ENCODE results near the gene OR10V1.

Gene OR10V1

GRCh38 chr11:59713745-59714144, at the start of gene OR10V1:
OR10V1 (minus strand) TSS chr11:59713845; CDS start chr11:59713845, 0 bp downstream.
- Histone ChIP-seq H3K27me3 (ENCODE audit: control insufficient read depth, insufficient read depth, low read length) (no peaks in the 10 kb centered on the region), H3K36me3 (ENCODE audit: control insufficient read depth, insufficient read depth, low read length) (no peaks in the 10 kb centered on the region), H3K9me3 (ENCODE audit: control insufficient read depth, insufficient read depth, low read length) (no peaks in the 10 kb centered on the region), H3K4me3 (ENCODE audit: low read depth, low read length) (no peak within 1 kb of the TSS), H3K4me1 (ENCODE audit: control insufficient read depth, insufficient read depth, low read length) (no peaks in the 10 kb centered on the region), H3K9ac (ENCODE audit: low read depth, low read length) (no peak within 1 kb of the TSS)

- H3K4me1 ChIP-seq (ENCODE audit: control insufficient read depth, insufficient read depth, low read length), result peaks cover 3% of the 10 kb centered on the region
- H3K9ac ChIP-seq (ENCODE audit: low read depth, low read length), result no peak overlapping the region
- no peaks in the 10 kb centered on the region for H3K9me3 ChIP-seq (ENCODE audit: control insufficient read depth, insufficient read depth, low read length)
- no peak overlapping the region for H3K4me3 ChIP-seq (ENCODE audit: low read depth, low read length)
- H3K36me3 ChIP-seq (ENCODE audit: control insufficient read depth, insufficient read depth, low read length), result no peaks in the 10 kb centered on the region
- H3K27me3 ChIP-seq (ENCODE audit: control insufficient read depth, insufficient read depth, low read length), result no peaks in the 10 kb centered on the region
These were observed 48.3 kb upstream of the OR10V1 start for GRCh38 chr11:59761993-59762392.

- Histone ChIP-seq H3K4me1 (ENCODE audit: control insufficient read depth, insufficient read depth, low read length) (peaks cover 11% of the 10 kb centered on the region), H3K9ac (ENCODE audit: low read depth, low read length) (no peak overlapping the region), H3K4me3 (ENCODE audit: low read depth, low read length) (no peak overlapping the region), H3K27me3 (ENCODE audit: control insufficient read depth, insufficient read depth, low read length) (no peaks in the 10 kb centered on the region), H3K9me3 (ENCODE audit: control insufficient read depth, insufficient read depth, low read length) (no peaks in the 10 kb centered on the region), H3K36me3 (ENCODE audit: control insufficient read depth, insufficient read depth, low read length) (no peaks in the 10 kb centered on the region)
These were observed 47.1 kb upstream of the OR10V1 start for GRCh38 chr11:59760771-59761170.

- H3K4me1 ChIP-seq (ENCODE audit: control insufficient read depth, insufficient read depth, low read length), result peaks cover 11% of the 10 kb centered on the region
- no peaks in the 10 kb centered on the region for H3K36me3 ChIP-seq (ENCODE audit: control insufficient read depth, insufficient read depth, low read length)
- H3K27me3 ChIP-seq (ENCODE audit: control insufficient read depth, insufficient read depth, low read length), result no peaks in the 10 kb centered on the region
- H3K4me3 ChIP-seq (ENCODE audit: low read depth, low read length), result no peak overlapping the region
- no peak overlapping the region for H3K9ac ChIP-seq (ENCODE audit: low read depth, low read length)
- H3K9me3 ChIP-seq (ENCODE audit: control insufficient read depth, insufficient read depth, low read length), result no peaks in the 10 kb centered on the region
These were observed 46.3 kb upstream of the OR10V1 start for GRCh38 chr11:59759900-59760299.

- peaks cover 11% of the 10 kb centered on the region for H3K4me1 ChIP-seq (ENCODE audit: control insufficient read depth, insufficient read depth, low read length)
- H3K36me3 ChIP-seq (ENCODE audit: control insufficient read depth, insufficient read depth, low read length), result no peaks in the 10 kb centered on the region
- no peak overlapping the region for H3K9ac ChIP-seq (ENCODE audit: low read depth, low read length)
- no peaks in the 10 kb centered on the region for H3K9me3 ChIP-seq (ENCODE audit: control insufficient read depth, insufficient read depth, low read length)
- no peak overlapping the region for H3K4me3 ChIP-seq (ENCODE audit: low read depth, low read length)
- peaks cover 2% of the 10 kb centered on the region for H3K27me3 ChIP-seq (ENCODE audit: control insufficient read depth, insufficient read depth, low read length)
These were observed 44.9 kb upstream of the OR10V1 start for GRCh38 chr11:59758401-59759037.

- H3K9ac ChIP-seq (ENCODE audit: low read depth, low read length), result no peak overlapping the region
- H3K4me3 ChIP-seq (ENCODE audit: low read depth, low read length), result peak overlapping the region; percentile 78
- peaks cover 11% of the 10 kb centered on the region for H3K4me1 ChIP-seq (ENCODE audit: control insufficient read depth, insufficient read depth, low read length)
These were observed 43.2 kb upstream of the OR10V1 start for GRCh38 chr11:59756845-59757244.

GRCh38 chr11:59756558-59756840, 42.9 kb upstream of the OR10V1 start:
- Histone ChIP-seq H3K9me3 (ENCODE audit: control insufficient read depth, insufficient read depth, low read length) (no peaks in the 10 kb centered on the region), H3K27me3 (ENCODE audit: control insufficient read depth, insufficient read depth, low read length) (peaks cover 2% of the 10 kb centered on the region), H3K4me1 (ENCODE audit: control insufficient read depth, insufficient read depth, low read length) (peaks cover 11% of the 10 kb centered on the region), H3K9ac (ENCODE audit: low read depth, low read length) (no peak overlapping the region), H3K4me3 (ENCODE audit: low read depth, low read length) (peak overlapping the region; percentile 78), H3K36me3 (ENCODE audit: control insufficient read depth, insufficient read depth, low read length) (no peaks in the 10 kb centered on the region)

More at GRCh38 chr11:59756845-59757244, 43.2 kb upstream of the OR10V1 start:
- no peaks in the 10 kb centered on the region for H3K9me3 ChIP-seq (ENCODE audit: control insufficient read depth, insufficient read depth, low read length)
- H3K27me3 ChIP-seq (ENCODE audit: control insufficient read depth, insufficient read depth, low read length), result peaks cover 2% of the 10 kb centered on the region
- H3K36me3 ChIP-seq (ENCODE audit: control insufficient read depth, insufficient read depth, low read length), result no peaks in the 10 kb centered on the region

- Histone ChIP-seq H3K36me3 (ENCODE audit: control insufficient read depth, insufficient read depth, low read length) (no peaks in the 10 kb centered on the region), H3K27me3 (ENCODE audit: control insufficient read depth, insufficient read depth, low read length) (peaks cover 2% of the 10 kb centered on the region), H3K4me1 (ENCODE audit: control insufficient read depth, insufficient read depth, low read length) (peaks cover 11% of the 10 kb centered on the region), H3K9ac (ENCODE audit: low read depth, low read length) (peak overlapping the region; percentile 54), H3K9me3 (ENCODE audit: control insufficient read depth, insufficient read depth, low read length) (no peaks in the 10 kb centered on the region), H3K4me3 (ENCODE audit: low read depth, low read length) (peak overlapping the region; percentile 78)
These were observed 42.3 kb upstream of the OR10V1 start for GRCh38 chr11:59755701-59756557.

GRCh38 chr11:59754859-59755700, 41.4 kb upstream of the OR10V1 start, which contains the start of gene STX3:
STX3 (plus strand) TSS chr11:59755376; CDS start chr11:59755606, 230 bp downstream.
- H3K9ac ChIP-seq (ENCODE audit: low read depth, low read length), result peak within 1 kb of the TSS; percentile 54
- no peaks in the 10 kb centered on the region for H3K9me3 ChIP-seq (ENCODE audit: control insufficient read depth, insufficient read depth, low read length)
- H3K4me3 ChIP-seq (ENCODE audit: low read depth, low read length), result peak within 1 kb of the TSS; percentile 78
- H3K36me3 ChIP-seq (ENCODE audit: control insufficient read depth, insufficient read depth, low read length), result no peaks in the 10 kb centered on the region
- peaks cover 11% of the 10 kb centered on the region for H3K4me1 ChIP-seq (ENCODE audit: control insufficient read depth, insufficient read depth, low read length)
- peaks cover 2% of the 10 kb centered on the region for H3K27me3 ChIP-seq (ENCODE audit: control insufficient read depth, insufficient read depth, low read length)

GRCh38 chr11:59754494-59754858, 40.8 kb upstream of the OR10V1 start:
- H3K36me3 ChIP-seq (ENCODE audit: control insufficient read depth, insufficient read depth, low read length), result no peaks in the 10 kb centered on the region
- no peaks in the 10 kb centered on the region for H3K9me3 ChIP-seq (ENCODE audit: control insufficient read depth, insufficient read depth, low read length)
- peaks cover 2% of the 10 kb centered on the region for H3K27me3 ChIP-seq (ENCODE audit: control insufficient read depth, insufficient read depth, low read length)
- H3K4me3 ChIP-seq (ENCODE audit: low read depth, low read length), result peak overlapping the region; percentile 78
- peak overlapping the region; percentile 32 for H3K9ac ChIP-seq (ENCODE audit: low read depth, low read length)
- peaks cover 10% of the 10 kb centered on the region for H3K4me1 ChIP-seq (ENCODE audit: control insufficient read depth, insufficient read depth, low read length)

- peak overlapping the region; percentile 32 for H3K9ac ChIP-seq (ENCODE audit: low read depth, low read length)
- peak overlapping the region; percentile 78 for H3K4me3 ChIP-seq (ENCODE audit: low read depth, low read length)
- no peaks in the 10 kb centered on the region for H3K36me3 ChIP-seq (ENCODE audit: control insufficient read depth, insufficient read depth, low read length)
- H3K27me3 ChIP-seq (ENCODE audit: control insufficient read depth, insufficient read depth, low read length), result peaks cover 2% of the 10 kb centered on the region
- H3K9me3 ChIP-seq (ENCODE audit: control insufficient read depth, insufficient read depth, low read length), result no peaks in the 10 kb centered on the region
- peaks cover 9% of the 10 kb centered on the region for H3K4me1 ChIP-seq (ENCODE audit: control insufficient read depth, insufficient read depth, low read length)
These were observed 40.2 kb upstream of the OR10V1 start for GRCh38 chr11:59753650-59754493.

Data from iPS-15b (cell line).